LoVo (cell line): Measurements from ENCODE around the gene CTPS1.

Source experiments
- DNase-seq: peaks from one replicate; pipeline ENCODE4 v3.0.0-alpha.2; 2016; ENCODE audit warnings: low spot score

CTPS1 gene

GRCh38 chr1:41024953-41025352 lies 45.5 kb downstream of the CTPS1 start:
- no peak for DNase-seq

GRCh38 chr1:41025979-41026819 lies 46.7 kb downstream of the CTPS1 start:
- no peak for DNase-seq

- no peak for DNase-seq
Observed at GRCh38 chr1:41028034-41028642, 48.6 kb downstream of the CTPS1 start.

- DNase-seq = no peak
Observed at GRCh38 chr1:41030872-41031616, 51.5 kb downstream of the CTPS1 start.

- no peak for DNase-seq
Observed at GRCh38 chr1:41032147-41032546, 52.7 kb downstream of the CTPS1 start.

GRCh38 chr1:41033272-41033671 lies 53.8 kb downstream of the CTPS1 start:
- DNase-seq = no peak

- DNase-seq = no peak
Observed at GRCh38 chr1:41037116-41037903, 57.8 kb downstream of the CTPS1 start.

- DNase-seq = no peak
Observed at GRCh38 chr1:41038110-41038509, 58.6 kb downstream of the CTPS1 start.

- DNase-seq = no peak
Observed at GRCh38 chr1:41041614-41042270, 62.2 kb downstream of the CTPS1 start.

GRCh38 chr1:41044187-41044586 lies 64.7 kb downstream of the CTPS1 start:
- no peak for DNase-seq

GRCh38 chr1:41045740-41046139 lies 66.2 kb downstream of the CTPS1 start:
- DNase-seq = no peak

- no peak for DNase-seq
Observed at GRCh38 chr1:41046347-41046775, 66.9 kb downstream of the CTPS1 start.

- no peak for DNase-seq
Observed at GRCh38 chr1:41048540-41048939, 69.0 kb downstream of the CTPS1 start.

- DNase-seq = no peak
Observed at GRCh38 chr1:41051022-41051421, 71.5 kb downstream of the CTPS1 start.

GRCh38 chr1:41053316-41053715 lies 73.8 kb downstream of the CTPS1 start:
- no peak for DNase-seq

- DNase-seq = no peak
Observed at GRCh38 chr1:41056907-41057306, 77.4 kb downstream of the CTPS1 start.
